ENCODE measurements around the gene BICDL2. TPM values are rescaled to one million over a fixed set of nuclear protein-coding genes. Genes with fewer than 3 reads are reported as not detected.
A peak's percentile ranks its signal among the peaks of the same experiment; 100 is the strongest.

Gene BICDL2
- total and polyA plus RNA-seq, 9 of the 15 experiments (the other 6 are each of a cell fraction or from before 2014, with no cell fraction given) = 0.09 to 0.28 (median 0.09) TPM; not detected in 6

- TF ChIP-seq E2F1 (CRISPR knock-in tag; IDR thresholded peaks at IDR 0.05) = no peak
- no peak for TF ChIP-seq NCOA4 (IDR thresholded peaks at IDR 0.05; ENCODE audit: partially characterized antibody)
- TF ChIP-seq MECOM (CRISPR knock-in tag; IDR thresholded peaks at IDR 0.05) = 0 out of 2 replicates have a peak, but pooled peaks have one; percentile 37
- no peak for TF ChIP-seq ZNF23 (CRISPR knock-in tag; IDR thresholded peaks at IDR 0.05)
- TF ChIP-seq HMGN3 (IDR thresholded peaks at IDR 0.05; ENCODE audit: borderline replicate concordance, extremely low read depth, insufficient read length, low read depth, low read length) = no peak
- no peak for TF ChIP-seq POLR3G (IDR thresholded peaks at IDR 0.05; ENCODE audit: extremely low read depth, insufficient read length, insufficient replicate concordance)
- peak in 1 of 2 experiments; percentile 22; a peak in 1 of 4 replicates for TF ChIP-seq NRF1 (conservative IDR thresholded peaks at IDR 0.05 in 1 of 2, IDR thresholded peaks at IDR 0.05 in 1 of 2)
- TF ChIP-seq ZNF766 (CRISPR knock-in tag; conservative IDR thresholded peaks at IDR 0.05) = no peak
- TF ChIP-seq ZNF224 (CRISPR knock-in tag; IDR thresholded peaks at IDR 0.05) = no peak
- no peak for TF ChIP-seq NEUROD1 (IDR thresholded peaks at IDR 0.05; ENCODE audit: borderline replicate concordance, low read depth, low read length, partially characterized antibody)
- no peak for TF ChIP-seq ZNF586 (CRISPR knock-in tag; conservative IDR thresholded peaks at IDR 0.05)
- TF ChIP-seq ZNF354B (CRISPR knock-in tag; IDR thresholded peaks at IDR 0.05) = no peak
- no peak for TF ChIP-seq KAT8 (IDR thresholded peaks at IDR 0.05; ENCODE audit: low read depth)
- no peak for TF ChIP-seq ZNF717 (CRISPR knock-in tag; IDR thresholded peaks at IDR 0.05)
- no peak for TF ChIP-seq TOE1 (IDR thresholded peaks at IDR 0.05; ENCODE audit: borderline replicate concordance)
- no peak for TF ChIP-seq TOE1 (CRISPR knock-in tag; IDR thresholded peaks at IDR 0.05; ENCODE audit: borderline replicate concordance, low read depth)
- TF ChIP-seq ARID1B (IDR thresholded peaks at IDR 0.05) = peak; percentile 57
- TF ChIP-seq MEIS2 (IDR thresholded peaks at IDR 0.05; ENCODE audit: partially characterized antibody) = peak; percentile 72
- no peak for TF ChIP-seq NELFE (IDR thresholded peaks at IDR 0.05; ENCODE audit: insufficient read depth, insufficient read length)
- TF ChIP-seq, protein P1, sequence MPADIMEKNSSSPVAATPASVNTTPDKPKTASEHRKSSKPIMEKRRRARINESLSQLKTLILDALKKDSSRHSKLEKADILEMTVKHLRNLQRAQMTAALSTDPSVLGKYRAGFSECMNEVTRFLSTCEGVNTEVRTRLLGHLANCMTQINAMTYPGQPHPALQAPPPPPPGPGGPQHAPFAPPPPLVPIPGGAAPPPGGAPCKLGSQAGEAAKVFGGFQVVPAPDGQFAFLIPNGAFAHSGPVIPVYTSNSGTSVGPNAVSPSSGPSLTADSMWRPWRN (IDR thresholded peaks at IDR 0.05; ENCODE audit: low read depth) = no peak
- TF ChIP-seq MAX (CRISPR knock-in tag; IDR thresholded peaks at IDR 0.05) = peak; percentile 78
- no peak for TF ChIP-seq ZNF146 (CRISPR knock-in tag; IDR thresholded peaks at IDR 0.05; ENCODE audit: unreplicated experiment)
- TF ChIP-seq ZNF76 (CRISPR knock-in tag; IDR thresholded peaks at IDR 0.05; ENCODE audit: borderline replicate concordance) = no peak
- no peak for TF ChIP-seq SP2 (IDR thresholded peaks at IDR 0.05; ENCODE audit: extremely low read depth, low read depth, low read length, poor library complexity, severe bottlenecking)
- TF ChIP-seq ZFP1 (CRISPR knock-in tag; IDR thresholded peaks at IDR 0.05) = no peak
- TF ChIP-seq ZNF232 (CRISPR knock-in tag; IDR thresholded peaks at IDR 0.05) = no peak
- no peak for TF ChIP-seq RAD51 (IDR thresholded peaks at IDR 0.05; ENCODE audit: borderline replicate concordance, low read depth)
- TF ChIP-seq CREB3 (tag; conservative IDR thresholded peaks at IDR 0.05; ENCODE audit: low read depth) = 0 out of 2 replicates have a peak, but pooled peaks have one; percentile 47
These were observed 20.8 kb downstream of the BICDL2 start (continued) for GRCh38 chr16:3015865-3016521.

Data from K562 (cell line).